Tibial nerve (tissue), 4 donors: ENCODE results near the gene PPEF1. TPM values are rescaled to one million over a fixed set of nuclear protein-coding genes. Genes with fewer than 3 reads are reported as not detected.
"Not testable (repeated sequence)": the region's sequence is repeated elsewhere in the genome, so short reads cannot be mapped to it uniquely, and the experiment has no call there.

Source experiments
- DNase-seq, 2 donors: peaks; one replicate each; pipeline ENCODE4 v3.0.0-alpha.2; 2019; ENCODE audit warnings: low spot score in 2 of 2
- H3K27ac ChIP-seq, 4 donors: fragments of 200-600 bp; sonication (generic) in 3 of 4; one replicate each; pipeline ENCODE4 v1.5.1; 2017 to 2019; ENCODE audit warnings: mild to moderate bottlenecking in 1 of 4
- H3K27me3 ChIP-seq, 2 donors: fragments of 200-600 bp; sonication (generic) in 1 of 2; one replicate each; pipeline versions ENCODE4 v1.5.1 to v1.6.0; 2017 to 2019
- H3K36me3 ChIP-seq, 3 donors: fragments of 200-600 bp; sonication (generic); one replicate each; pipeline ENCODE4 v1.5.1; 2018 to 2019
- H3K4me1 ChIP-seq, 4 donors: fragments of 200-600 bp; sonication (generic) in 3 of 4; one replicate each; pipeline ENCODE4 v1.5.1; 2017 to 2019
- H3K4me3 ChIP-seq, 4 donors: fragments of 200-600 bp; sonication (generic) in 3 of 4; one replicate each; pipeline ENCODE4 v1.5.1; 2017 to 2019; ENCODE audit warnings: mild to moderate bottlenecking in 1 of 4, moderate library complexity in 1 of 4
- H3K9me3 ChIP-seq, 4 donors: fragments of 200-600 bp; sonication (generic) in 3 of 4; one replicate each; pipeline ENCODE4 v1.5.1; 2017 to 2019
- CTCF ChIP-seq, 5 experiments: fragments of 200-600 bp in 3 of 5; fragments of 450-650 bp in 2 of 5; sonication (generic) in 3 of 5; IDR thresholded peaks; one replicate each; pipeline ENCODE4 v1.5.1; 2016 to 2019; ENCODE audit warnings: antibody characterized with exemption in 5 of 5, mild to moderate bottlenecking in 3 of 5, moderate library complexity in 2 of 5
- EP300 ChIP-seq, 2 donors: sonication (generic); formaldehyde crosslinking; IDR thresholded peaks; one replicate each; pipeline ENCODE4 v1.6.1; 2017; ENCODE audit warnings: antibody characterized with exemption in 2 of 2, mild to moderate bottlenecking in 1 of 2
- POLR2A ChIP-seq, 2 donors: fragments of 450-650 bp; IDR thresholded peaks; one replicate each; pipeline ENCODE4 v1.6.1; 2017; ENCODE audit warnings: antibody characterized with exemption in 2 of 2, mild to moderate bottlenecking in 2 of 2, moderate library complexity in 2 of 2
- WGBS, 2 donors: methylation state at CpG; one replicate each; pipeline ENCODE4 v1.1.5; 2018; 5-methylcytosine and 5-hydroxymethylcytosine counted together
- total RNA-seq, 4 donors: library from RNA; depleted of rRNA; stranded (reverse); fragments of >200 nt; gene quantifications; one replicate each; pipeline ENCODE4 v1.1.0, GENCODE V29; 2016

The PPEF1 gene
- total RNA-seq, 4 donors from 2014 or later, result 0.22 TPM; not detected in 3

- Histone ChIP-seq H3K4me1 (no peaks in the 10 kb centered on the region), H3K27me3 (no peaks in the 10 kb centered on the region), H3K36me3 (no peaks in the 10 kb centered on the region), H3K9me3 (no peaks in the 10 kb centered on the region), H3K27ac (peak overlapping the region in 1 of 4 donors; percentile 58), H3K4me3 (no peak overlapping the region)
- 93 to 99% methylated on average over 10 of the region's 10 CpGs for WGBS, 2 donors
- no peak for DNase-seq
- no peak for TF ChIP-seq EP300 (IDR thresholded peaks at IDR 0.05)
- no peak for TF ChIP-seq POLR2A (IDR thresholded peaks at IDR 0.05)
- no peak for TF ChIP-seq CTCF (IDR thresholded peaks at IDR 0.05)
Observed at GRCh38 chrX:18722500-18723071, 15.1 kb downstream of the PPEF1 start.

- no peaks in the 10 kb centered on the region for H3K4me1 ChIP-seq
- no peaks in the 10 kb centered on the region for H3K27me3 ChIP-seq
- 71 to 74% methylated on average over 8 of the region's 8 CpGs for WGBS, 2 donors
- DNase-seq, result no peak
- H3K27ac ChIP-seq, result no peak overlapping the region
- TF ChIP-seq POLR2A (IDR thresholded peaks at IDR 0.05), result no peak
- TF ChIP-seq EP300 (IDR thresholded peaks at IDR 0.05), result no peak
- TF ChIP-seq CTCF (IDR thresholded peaks at IDR 0.05), result no peak
- no peaks in the 10 kb centered on the region for H3K9me3 ChIP-seq
- no peak overlapping the region for H3K4me3 ChIP-seq
- no peaks in the 10 kb centered on the region for H3K36me3 ChIP-seq
Observed at GRCh38 chrX:18725310-18725943, 18.0 kb downstream of the PPEF1 start.

- no peak for TF ChIP-seq POLR2A (IDR thresholded peaks at IDR 0.05)
- TF ChIP-seq CTCF (IDR thresholded peaks at IDR 0.05), result no peak
- no peak for TF ChIP-seq EP300 (IDR thresholded peaks at IDR 0.05)
- no peak for DNase-seq
- Histone ChIP-seq H3K36me3 (no peaks in the 10 kb centered on the region), H3K27ac (no peak overlapping the region), H3K4me3 (no peak overlapping the region), H3K4me1 (no peaks in the 10 kb centered on the region), H3K27me3 (no peaks in the 10 kb centered on the region), H3K9me3 (no peaks in the 10 kb centered on the region)
- WGBS, 2 donors, result 32 to 63% methylated on average over 4 of the region's 4 CpGs
Observed at GRCh38 chrX:18733287-18733686, 25.8 kb downstream of the PPEF1 start.

- not testable (repeated sequence) for H3K27ac ChIP-seq, H3K27me3 ChIP-seq, DNase-seq, H3K4me3 ChIP-seq, H3K4me1 ChIP-seq, H3K9me3 ChIP-seq, H3K36me3 ChIP-seq
- 75% methylated on average over 6 of the region's 6 CpGs; no CpG with 5 or more reads in 1 of the 2 donors for WGBS, 2 donors
Observed at GRCh38 chrX:18739609-18740008, 32.2 kb downstream of the PPEF1 start.

GRCh38 chrX:18748499-18748898, 41.1 kb downstream of the PPEF1 start:
- H3K27ac ChIP-seq, result no peak overlapping the region
- H3K36me3 ChIP-seq, result no peaks in the 10 kb centered on the region
- H3K27me3 ChIP-seq, result no peaks in the 10 kb centered on the region
- no peak for DNase-seq
- TF ChIP-seq CTCF (IDR thresholded peaks at IDR 0.05) (no peak), POLR2A (IDR thresholded peaks at IDR 0.05) (no peak), EP300 (IDR thresholded peaks at IDR 0.05) (no peak)
- no peaks in the 10 kb centered on the region for H3K4me1 ChIP-seq
- no peak overlapping the region for H3K4me3 ChIP-seq
- H3K9me3 ChIP-seq, result no peaks in the 10 kb centered on the region
- 75 to 83% methylated on average over 2 of the region's 2 CpGs for WGBS, 2 donors
